GM19035 (cell line): ENCODE data around the gene UBA7.
"Not testable (repeated sequence)": the region's sequence is repeated elsewhere in the genome, so short reads cannot be mapped to it uniquely, and the experiment has no call there.

Experiments
- ATAC-seq: cut with Tn5 transposase; IDR thresholded peaks from one replicate; pipeline ENCODE4 v1.9.1; 2021; ENCODE audit not compliant: unreplicated experiment

The UBA7 gene

DNA sequence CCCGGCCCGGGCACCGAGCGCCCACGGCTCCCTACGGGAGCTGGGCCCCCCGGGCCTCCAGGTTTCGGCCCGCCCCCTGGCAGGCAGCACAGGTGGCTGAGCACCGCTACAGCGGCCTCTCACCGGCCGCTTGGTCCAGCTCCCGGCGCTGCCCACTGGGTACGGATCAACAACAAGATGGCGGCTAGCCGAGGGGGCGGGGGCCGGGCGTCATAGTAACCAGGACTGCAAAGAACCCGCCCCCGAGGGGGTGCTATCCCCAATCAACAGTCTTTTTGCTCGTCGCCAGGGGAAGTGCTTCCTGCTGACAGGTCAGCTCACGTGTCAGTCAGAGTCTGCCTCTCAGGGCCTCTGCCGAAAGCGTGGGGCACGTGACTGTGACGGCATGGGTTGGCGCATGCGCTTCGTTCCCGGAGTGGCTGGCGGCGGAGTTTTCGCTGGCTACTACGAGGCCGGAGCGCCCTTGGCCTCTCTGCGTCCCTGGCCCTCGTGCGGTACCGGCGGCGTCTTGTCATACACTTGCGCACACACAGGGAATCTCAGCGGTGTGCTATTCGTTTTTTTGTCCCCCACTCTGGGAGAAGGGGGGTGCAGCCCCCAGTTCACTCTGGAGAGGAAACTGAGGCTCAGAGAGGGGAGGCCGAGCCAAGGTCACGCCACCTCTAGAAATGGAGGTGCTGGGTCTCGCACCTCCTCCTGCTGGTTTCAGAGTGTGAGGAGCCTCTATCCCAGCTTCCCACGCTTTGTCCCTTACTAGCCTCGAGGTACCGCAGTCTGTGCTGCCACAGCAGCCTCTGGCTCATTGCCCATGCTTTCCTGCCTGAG is 27.2 kb downstream of the UBA7 start, which contains the start of gene IP6K1:
IP6K1 (minus strand) TSS at position 186 of the 825 bp plus-strand sequence. CDS start 38,502 bp downstream, outside the sequence.
- peak; percentile 97 for ATAC-seq

DNA sequence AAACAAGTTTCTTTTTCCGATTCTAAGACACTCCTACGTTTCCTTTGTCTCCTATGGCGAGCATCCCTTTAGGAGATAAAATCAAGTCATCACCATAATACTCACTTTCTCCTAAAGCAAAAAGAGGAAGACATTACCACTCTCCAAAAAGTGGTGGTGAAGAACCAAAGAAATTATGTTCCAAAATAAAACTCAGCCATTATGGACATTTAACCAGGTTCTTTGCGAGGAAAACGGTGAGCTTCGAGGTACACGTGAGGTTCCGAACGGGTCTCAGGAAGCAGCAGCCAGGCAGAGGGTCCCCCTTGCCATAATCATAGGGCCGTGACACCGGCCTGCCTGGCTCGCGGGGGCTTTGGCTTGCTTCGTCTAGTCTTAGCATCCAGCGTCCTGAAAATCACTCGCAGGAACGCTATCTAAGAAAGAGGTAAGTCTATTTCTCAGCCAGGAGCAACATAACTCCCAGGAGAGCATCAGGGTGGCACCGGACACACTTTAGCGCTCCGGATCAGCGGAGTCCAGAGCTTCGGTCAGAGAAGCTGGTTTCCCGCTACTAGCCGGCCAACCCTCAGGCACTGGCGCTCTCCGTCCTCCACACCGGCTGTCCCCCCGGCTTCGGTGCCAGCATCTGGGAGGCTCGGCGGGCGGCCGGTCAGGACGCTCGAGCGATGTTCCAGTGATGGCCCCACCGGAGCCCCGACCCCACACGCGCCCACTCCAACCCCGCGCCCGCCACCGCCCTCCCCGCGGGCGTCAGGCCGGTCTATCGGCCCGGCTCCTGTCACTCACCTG is 28.0 kb downstream of the UBA7 start:
- ATAC-seq = peak; percentile 40

DNA sequence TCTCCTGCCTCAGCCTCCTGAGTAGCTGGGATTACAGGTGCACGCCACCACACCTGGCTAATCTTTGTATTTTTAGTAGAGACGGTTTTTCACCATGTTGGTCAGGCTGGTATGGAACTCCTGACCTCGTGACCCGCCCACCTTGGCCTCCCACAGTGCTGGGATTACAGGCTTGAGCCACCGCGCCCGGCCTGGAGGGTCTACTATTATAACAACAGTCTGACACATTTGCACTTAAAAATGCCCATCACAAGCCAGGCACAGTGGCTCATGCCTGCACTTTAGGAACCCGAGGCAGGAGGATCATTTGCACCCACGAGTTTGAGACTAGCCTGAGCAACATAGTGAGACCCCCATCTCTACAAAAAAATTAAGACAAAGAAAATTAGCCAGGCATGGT is 31.5 kb downstream of the UBA7 start:
- ATAC-seq = not testable (repeated sequence)

DNA sequence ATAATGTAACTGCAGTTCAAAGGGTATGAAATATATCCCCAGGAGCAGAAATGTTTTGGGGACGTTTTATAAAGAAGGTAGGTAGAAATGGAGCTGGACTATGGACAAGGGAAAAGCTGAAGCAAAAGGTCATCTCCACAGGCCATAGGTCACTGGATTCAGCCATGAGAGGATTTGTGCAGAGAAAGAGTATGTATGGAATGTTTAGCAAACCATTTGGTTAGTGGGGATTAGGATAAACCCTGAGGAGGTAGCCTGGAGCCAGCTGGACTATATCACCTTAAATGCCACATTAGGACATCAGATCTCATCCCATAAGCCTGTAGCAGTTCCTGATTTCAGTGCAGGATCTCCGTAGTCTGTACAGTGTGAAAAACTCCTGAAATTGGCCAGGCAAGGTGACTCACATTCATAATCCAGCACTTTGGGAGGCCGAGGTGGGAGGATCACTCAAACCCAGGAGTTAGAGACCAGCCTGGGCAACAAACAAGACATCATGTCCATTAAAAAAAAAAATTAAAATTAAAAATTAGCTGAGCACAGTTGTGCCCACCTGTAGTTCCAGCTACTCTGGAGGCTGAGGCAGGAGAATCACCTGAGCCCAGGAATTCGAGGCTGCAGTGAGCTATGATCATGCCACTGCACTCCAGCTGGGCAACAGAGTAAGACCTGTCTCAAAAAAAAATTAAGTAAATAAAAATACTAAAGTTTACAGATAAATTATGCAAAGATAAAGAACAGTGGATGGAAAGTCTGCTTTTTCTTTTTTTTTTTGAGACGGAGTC is 32.1 kb downstream of the UBA7 start:
- no peak for ATAC-seq

DNA sequence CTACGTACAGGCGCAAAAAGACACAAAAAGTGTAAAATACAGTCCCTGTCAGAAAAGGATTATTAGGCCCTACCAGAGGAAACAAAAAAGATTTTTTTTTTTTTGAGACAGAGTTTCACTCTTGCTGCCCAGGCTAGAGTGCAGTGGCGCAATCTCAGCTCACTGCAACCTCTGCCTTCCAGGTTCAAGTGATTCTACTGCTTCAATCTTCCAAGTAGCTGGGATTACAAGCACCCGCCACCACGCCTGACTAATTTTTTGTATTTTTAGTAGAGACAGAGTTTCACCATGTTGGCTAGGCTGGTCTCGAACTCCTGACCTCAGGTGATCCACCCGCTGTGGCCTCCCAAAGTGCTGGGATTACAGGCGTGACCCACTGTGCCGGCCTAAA is 32.8 kb downstream of the UBA7 start:
- ATAC-seq = not testable (repeated sequence)

DNA sequence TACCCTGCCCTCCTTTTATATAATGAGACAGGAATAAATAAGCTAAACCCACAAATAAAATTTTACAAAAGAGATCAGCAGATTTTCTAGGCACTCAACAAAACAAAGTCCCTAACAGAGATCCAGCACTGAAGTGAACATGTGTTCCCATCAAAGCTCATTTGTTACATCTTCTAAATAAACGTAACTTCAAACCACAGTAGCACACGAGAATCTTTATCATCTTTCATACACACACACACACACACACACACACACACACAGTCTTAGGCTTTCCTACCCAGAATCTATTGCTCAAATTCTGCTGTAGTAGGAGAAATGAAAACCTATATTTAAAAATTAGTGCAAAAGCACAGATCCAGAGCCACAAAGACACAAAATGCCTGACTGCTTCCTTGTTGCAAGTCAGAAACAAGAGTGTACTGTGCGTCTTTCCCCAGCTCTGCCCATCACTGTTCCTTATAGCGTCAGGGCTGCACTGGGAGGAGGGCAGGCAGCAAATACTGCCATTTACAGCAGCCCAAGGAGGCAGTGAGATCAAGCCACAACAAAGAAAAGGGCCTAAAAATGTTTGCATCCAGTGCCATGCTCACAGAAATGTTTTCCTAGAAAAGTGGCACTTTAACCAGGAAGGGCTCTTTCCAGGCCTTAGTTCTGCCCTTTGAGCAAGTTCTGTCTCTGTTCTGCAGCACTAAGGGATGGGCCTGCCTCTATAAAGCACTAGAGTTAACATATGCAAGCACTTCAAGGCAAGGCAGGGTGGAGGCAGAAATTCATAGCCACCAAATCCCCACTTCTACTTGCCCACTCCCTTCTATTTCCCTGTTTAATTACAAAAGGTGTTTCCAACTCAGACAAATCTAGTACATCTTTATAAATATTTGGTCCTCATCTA is 33.4 kb downstream of the UBA7 start:
- no peak for ATAC-seq

DNA sequence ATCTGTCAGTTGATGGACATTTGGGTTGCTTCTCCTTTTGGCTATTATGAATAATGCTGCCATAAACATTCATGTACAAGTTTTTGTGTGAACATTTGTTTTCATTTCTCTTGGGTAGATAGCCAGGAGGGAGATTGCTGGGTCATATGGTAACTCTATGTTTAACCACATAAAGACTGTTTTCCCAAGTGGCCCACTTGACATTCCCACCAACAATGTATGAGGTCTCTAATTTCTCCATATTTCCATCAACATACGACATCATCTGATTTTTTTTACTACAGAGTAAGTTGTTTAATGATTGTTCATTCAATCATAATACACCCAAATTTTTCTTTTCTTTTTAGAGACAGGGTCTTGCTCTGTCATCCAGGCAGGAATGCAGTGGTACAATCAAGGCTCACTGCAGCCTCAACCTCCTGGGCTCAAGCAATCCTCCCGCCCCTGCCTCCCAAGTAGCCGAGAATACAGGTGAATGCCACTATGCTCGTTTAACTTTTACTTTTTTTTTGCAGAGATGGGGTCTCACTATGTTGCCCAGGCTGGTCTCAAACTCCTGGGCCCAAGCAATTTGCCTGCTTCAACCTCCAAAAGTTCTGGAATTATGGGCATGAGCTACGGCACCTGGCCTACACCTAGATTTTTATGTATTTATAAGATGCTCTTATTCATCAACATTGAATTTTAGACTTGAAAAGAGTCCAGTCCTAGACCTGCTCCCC is 34.2 kb downstream of the UBA7 start:
- ATAC-seq = no peak

DNA sequence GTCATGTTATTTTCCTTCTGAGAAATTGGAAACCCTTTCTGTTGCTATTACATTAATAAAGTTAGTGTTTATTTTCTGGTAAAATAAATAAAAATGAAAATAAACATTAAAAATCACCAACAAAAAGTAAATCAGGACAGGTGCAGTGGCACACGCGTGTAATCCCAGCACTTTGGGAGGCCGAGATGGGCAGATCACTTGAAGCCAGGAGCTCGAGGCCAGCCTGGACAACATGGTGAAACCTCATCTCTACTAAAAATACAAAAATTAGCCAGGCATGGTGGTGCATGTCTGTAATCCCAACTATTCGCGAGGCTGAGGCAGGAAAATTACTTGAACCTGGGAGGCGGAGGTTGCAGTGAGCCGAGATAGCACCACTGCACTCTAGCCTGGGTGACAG is 37.7 kb downstream of the UBA7 start:
- not testable (repeated sequence) for ATAC-seq

DNA sequence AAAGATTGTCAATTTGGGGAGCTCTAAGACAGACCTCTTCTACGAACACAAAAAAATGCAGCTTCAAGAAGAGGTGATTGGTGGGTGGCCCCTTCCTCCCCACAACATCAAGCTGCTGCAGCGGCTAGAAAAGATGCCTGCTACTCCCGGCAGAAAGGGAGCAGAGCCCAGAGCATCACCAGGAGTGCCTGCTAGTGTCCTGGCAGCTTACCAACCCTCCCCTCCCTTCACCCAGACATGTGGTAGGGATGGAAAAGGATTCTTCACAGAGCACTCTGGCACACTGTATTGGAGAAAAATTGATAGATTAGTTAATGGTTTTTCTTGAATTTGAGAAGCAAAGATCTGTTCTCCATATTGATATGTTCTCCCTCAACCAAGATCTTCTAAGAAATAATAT is 38.2 kb downstream of the UBA7 start:
- no peak for ATAC-seq

DNA sequence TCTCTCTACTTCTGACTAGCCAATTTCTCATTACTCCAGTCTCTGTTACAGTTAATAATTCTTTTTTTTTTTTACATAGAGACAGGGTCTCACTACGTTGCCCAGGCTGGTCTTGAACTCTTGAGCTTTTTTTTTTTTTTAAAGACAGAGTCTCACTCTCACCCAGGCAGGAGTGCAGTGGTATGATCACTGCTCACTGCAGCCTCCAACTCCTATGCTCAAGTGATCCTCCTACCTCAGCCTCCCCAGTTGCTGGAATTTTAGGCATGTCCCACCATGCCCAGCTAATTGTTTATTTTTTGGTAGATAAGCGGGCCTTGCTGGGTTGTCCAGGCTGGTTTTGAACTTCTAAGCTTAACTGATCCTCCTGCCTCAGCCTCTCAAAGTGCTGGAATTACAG is 41.0 kb downstream of the UBA7 start:
- no peak for ATAC-seq

DNA sequence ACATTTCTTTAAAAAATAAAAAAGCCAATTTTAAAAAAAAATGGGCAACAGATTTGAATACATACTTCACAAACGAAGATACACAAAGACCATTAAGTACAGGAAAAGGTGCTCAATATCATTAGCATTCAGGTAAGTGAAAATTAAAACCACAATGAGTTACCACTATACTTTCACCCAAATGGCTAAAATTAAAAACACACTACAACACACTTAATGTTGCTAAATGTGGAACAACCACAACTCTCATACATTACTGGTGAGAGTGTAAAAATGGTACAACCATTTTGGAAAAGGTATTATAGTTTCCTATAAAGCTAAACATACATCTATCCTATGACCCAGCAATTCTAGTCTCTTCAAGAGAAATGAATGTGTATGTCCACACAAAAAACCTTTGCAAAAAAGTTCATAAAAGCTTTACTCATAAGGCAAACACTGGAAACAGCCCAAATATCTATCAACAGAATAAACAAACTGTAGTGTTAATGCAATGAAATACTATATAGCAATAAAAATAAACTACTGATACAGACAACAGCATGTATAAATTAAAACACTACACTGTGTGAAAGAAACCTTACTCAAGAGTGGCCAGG is 42.3 kb downstream of the UBA7 start:
- no peak for ATAC-seq

DNA sequence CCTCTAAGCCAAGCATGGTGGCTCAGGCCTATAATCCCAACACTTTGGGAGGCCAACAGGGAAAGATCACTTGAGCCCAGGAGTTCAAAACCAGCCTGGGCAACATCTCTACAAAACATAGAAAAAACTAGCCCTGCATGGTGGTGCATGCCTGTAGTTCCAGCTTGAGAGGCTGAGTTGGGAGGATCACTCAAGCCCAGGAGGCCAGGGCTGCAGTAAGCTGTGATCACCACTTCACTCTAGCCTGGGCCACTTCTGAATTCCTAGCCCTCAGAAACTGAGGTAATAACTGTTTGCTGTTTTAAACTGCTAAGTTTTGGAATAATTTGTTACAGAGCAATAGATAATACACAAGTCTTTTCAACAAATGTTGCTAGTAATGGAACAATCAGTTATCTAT is 43.8 kb downstream of the UBA7 start:
- ATAC-seq = no peak

DNA sequence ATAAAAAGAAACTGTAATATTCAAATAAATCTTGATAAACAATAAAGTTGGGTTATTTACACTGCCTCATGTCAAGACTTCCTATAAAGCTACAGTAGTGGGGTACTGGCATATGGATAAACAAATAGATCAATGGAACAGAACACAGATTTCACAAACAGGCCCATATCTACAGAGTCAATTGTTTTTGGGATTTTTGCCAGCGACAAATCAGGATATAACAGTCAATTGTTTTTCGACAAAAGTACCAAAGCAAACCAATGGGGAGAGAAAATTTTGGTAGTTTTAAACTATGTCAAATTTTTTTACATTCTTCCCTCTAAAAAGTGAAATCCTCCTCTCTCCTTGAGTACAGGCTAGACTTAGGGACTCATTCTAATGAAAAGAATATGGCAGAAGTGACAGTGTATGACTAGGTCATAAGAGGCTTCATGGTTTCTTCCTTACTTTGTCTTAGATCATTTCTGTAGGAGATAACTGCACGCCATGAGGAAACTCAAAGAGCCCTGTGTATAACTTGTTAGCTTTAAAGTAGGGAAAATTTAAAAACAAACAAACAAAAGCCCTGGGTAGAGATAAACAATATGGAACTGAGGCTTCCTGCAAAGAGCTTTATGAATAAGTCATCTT is 44.4 kb downstream of the UBA7 start:
- ATAC-seq = no peak

DNA sequence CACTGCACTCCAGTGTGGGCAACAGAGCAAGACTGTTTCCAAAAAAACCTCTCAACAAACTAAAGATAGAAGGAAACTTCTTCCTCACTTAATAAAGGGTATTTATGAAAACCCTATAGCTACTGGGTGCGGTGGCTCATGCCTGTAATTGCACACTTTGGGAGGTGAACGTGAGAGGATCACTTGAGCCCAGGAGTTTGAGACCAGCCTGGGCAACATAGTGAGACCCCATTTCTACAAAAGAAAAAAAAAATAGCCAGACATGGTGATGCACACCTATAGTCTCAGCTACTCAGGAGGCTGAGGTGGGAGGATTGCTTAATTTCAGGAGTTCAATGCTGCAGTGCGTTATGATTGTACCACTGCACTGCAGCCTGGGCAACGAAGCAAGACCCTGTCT is 49.8 kb downstream of the UBA7 start:
- ATAC-seq = no peak

DNA sequence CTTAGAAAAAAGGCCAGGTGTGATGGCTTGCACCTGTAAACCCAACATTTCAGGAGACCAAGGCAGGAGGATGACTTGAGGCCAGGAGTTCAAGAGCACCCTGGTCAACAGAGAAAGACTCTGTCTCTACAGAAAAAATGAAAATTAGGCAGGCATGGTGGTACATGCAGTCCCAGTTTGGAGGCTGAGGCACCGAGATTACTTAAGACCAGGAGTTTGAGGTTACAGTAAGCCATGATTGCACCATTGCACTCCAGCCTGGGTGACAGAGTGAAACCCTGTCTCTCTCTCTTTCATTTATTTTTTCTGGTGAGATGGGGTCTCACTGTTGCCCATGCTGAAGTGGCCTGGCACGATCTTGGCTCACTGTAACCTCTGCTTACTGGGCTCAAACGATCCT is 52.1 kb downstream of the UBA7 start:
- no peak for ATAC-seq

DNA sequence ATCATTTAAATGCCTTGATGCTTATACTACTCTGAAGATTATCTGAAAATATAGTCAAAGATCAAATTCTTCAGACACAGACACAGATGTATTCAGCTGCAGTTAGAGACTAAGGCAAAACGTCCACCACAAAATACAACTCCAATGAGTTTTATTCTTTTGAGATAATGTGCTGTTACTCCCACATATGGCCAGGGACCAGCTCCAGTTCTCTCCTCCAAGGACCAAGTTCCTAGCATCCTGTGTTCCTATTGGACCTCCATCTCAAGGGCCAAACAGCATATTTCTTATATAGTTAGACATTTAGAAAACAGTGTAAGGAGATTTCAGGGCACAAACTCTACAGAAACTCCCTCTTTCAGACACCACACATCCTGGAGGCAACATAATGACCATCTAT is 54.5 kb downstream of the UBA7 start:
- ATAC-seq = no peak

DNA sequence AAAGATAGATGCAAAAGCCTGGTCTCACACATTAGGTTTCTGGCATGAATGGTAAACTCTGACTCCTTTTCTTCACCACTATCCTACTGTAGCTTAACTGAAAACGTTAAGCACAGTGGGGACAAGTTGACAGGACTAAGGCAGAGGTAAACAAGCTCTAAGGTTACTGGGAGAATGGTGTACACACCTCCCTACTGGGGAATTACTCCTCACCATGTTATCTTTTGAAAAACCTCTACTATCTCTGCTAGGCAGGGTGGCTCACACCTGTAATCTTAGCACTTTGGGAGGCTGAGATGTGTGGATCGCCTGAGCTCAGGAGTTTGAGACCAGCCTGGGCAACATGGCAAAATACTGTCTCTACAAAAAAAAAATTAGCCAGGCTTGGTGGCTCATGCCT is 56.6 kb downstream of the UBA7 start:
- no peak for ATAC-seq

DNA sequence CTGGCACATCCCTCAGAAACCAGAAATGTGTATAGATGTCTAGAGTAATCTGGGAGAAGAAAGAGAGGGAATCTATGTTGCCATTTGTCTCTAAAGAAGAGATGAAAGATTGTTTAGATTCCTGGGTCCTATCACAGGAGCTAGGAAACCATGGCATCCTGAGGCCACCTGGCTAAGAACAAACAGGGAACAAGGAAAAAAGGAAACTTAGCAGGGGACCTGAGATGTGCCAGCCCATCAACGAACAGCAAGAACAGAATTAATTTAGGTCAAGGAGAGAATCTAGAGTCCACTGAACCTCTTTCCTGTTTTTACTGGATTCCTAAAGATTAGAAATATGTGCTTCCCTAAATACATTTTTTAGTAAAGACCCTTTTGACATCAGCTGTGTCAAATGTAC is 57.7 kb downstream of the UBA7 start:
- ATAC-seq = no peak
